GM23338 (cell line): ENCODE data around the gene INTU. TPM values are rescaled to one million over a fixed set of nuclear protein-coding genes. Genes with fewer than 3 reads are reported as not detected.

Experiments used
- ATAC-seq: fragments of 200-7000 bp; cut with Tn5 transposase; 3 replicates; pipeline ENCODE4 v1.9.1; 2020
- DNase-seq: peaks from one replicate; pipeline ENCODE4 v3.0.0-alpha.2; 2015; ENCODE audit warnings: low spot score
- H2AFZ ChIP-seq: fragments of 200-600 bp; sonication (generic); 2 replicates; pipeline ENCODE4 v1.8.0; 2016; ENCODE audit warnings: antibody characterized with exemption, mild to moderate bottlenecking, moderate library complexity
- H3F3A ChIP-seq: fragments of 200-600 bp; sonication (generic); replicated peaks from 2 replicates; pipeline ENCODE4 v1.8.0; 2017; ENCODE audit warnings: antibody characterized with exemption, mixed run types, low read depth
- H3K27ac ChIP-seq: fragments of 200-600 bp; sonication (generic); 2 replicates; pipeline ENCODE4 v1.6.1; 2016; ENCODE audit warnings: low read depth
- H3K27me3 ChIP-seq: fragments of 200-600 bp; sonication (generic); 2 replicates; pipeline ENCODE4 v1.8.0; 2016; ENCODE audit warnings: mild to moderate bottlenecking, mixed run types, moderate library complexity; ENCODE audit not compliant: insufficient read depth
- H3K36me3 ChIP-seq: fragments of 200-600 bp; sonication (generic); 2 replicates; pipeline ENCODE4 v1.8.0; 2016; ENCODE audit warnings: mild to moderate bottlenecking; ENCODE audit not compliant: insufficient read depth
- H3K4me1 ChIP-seq: fragments of 200-600 bp; sonication (generic); 2 replicates; pipeline ENCODE4 v1.8.0; 2016; ENCODE audit warnings: mild to moderate bottlenecking, moderate library complexity; ENCODE audit not compliant: insufficient read depth
- H3K4me2 ChIP-seq: fragments of 200-600 bp; sonication (generic); 2 replicates; pipeline ENCODE4 v1.7.1; 2017; ENCODE audit warnings: mixed run types
- H3K4me3 ChIP-seq: fragments of 200-600 bp; sonication (generic); 2 replicates; pipeline ENCODE4 v1.6.1; 2016; ENCODE audit warnings: mixed run types
- H3K79me2 ChIP-seq: fragments of 200-600 bp; sonication (generic); replicated peaks from 2 replicates; pipeline ENCODE4 v1.8.0; 2017; ENCODE audit warnings: mild to moderate bottlenecking; ENCODE audit not compliant: insufficient read depth
- H3K9me2 ChIP-seq: fragments of 200-600 bp; sonication (generic); 2 replicates; pipeline ENCODE4 v1.8.0; 2017; ENCODE audit not compliant: insufficient read depth
- H4K20me1 ChIP-seq: fragments of 200-600 bp; sonication (generic); replicated peaks from 2 replicates; pipeline ENCODE4 v1.8.0; 2017; ENCODE audit warnings: mild to moderate bottlenecking; ENCODE audit not compliant: insufficient read depth
- H3K27ac Mint-ChIP-seq: 2 replicates; pipeline ENCODE4 v1.8.0; 2020; ENCODE audit warnings: inconsistent platforms, mild to moderate bottlenecking, moderate library complexity, mixed read lengths
- H3K27me3 Mint-ChIP-seq: 3 replicates; pipeline ENCODE4 v1.8.0; 2022; ENCODE audit warnings: low read depth, mild to moderate bottlenecking, moderate library complexity, mixed read lengths, inconsistent platforms; ENCODE audit not compliant: insufficient read depth, poor library complexity
- H3K36me3 Mint-ChIP-seq: 3 replicates; pipeline ENCODE4 v1.8.0; 2021; ENCODE audit warnings: low read depth, mild to moderate bottlenecking, inconsistent platforms, moderate library complexity, mixed read lengths
- H3K4me1 Mint-ChIP-seq: 3 replicates; pipeline ENCODE4 v1.8.0; 2020; ENCODE audit warnings: mild to moderate bottlenecking, inconsistent platforms, mixed read lengths
- H3K4me3 Mint-ChIP-seq: 3 replicates; pipeline ENCODE4 v1.8.0; 2021; ENCODE audit warnings: moderate library complexity, mild to moderate bottlenecking, inconsistent platforms, mixed read lengths
- H3K9me3 Mint-ChIP-seq: 3 replicates; pipeline ENCODE4 v1.8.0; 2020; ENCODE audit warnings: moderate library complexity, mild to moderate bottlenecking, inconsistent platforms, mixed read lengths
- CREB1 ChIP-seq: fragments of 250-450 bp; sonication (Bioruptor Pico); IDR thresholded peaks from 2 replicates; pipeline ENCODE4 v1.5.0; 2020; ENCODE audit warnings: low read depth, mild to moderate bottlenecking, moderate library complexity
- EZH2 ChIP-seq: fragments of 200-600 bp; sonication (generic); IDR thresholded peaks from one replicate; pipeline ENCODE4 v1.8.0; 2017; ENCODE audit warnings: antibody characterized with exemption, mild to moderate bottlenecking, low read depth; ENCODE audit not compliant: unreplicated experiment
- EZH2phosphoT487 ChIP-seq: fragments of 200-600 bp; sonication (generic); IDR thresholded peaks from one replicate; pipeline ENCODE4 v1.8.1; 2018; ENCODE audit warnings: antibody characterized with exemption; ENCODE audit not compliant: unreplicated experiment
- JUNB ChIP-seq: IDR thresholded peaks from one replicate; pipeline ENCODE4 v1.6.1; 2016; ENCODE audit warnings: antibody characterized with exemption; ENCODE audit not compliant: unreplicated experiment
- NANOG ChIP-seq: IDR thresholded peaks from 2 replicates; pipeline ENCODE4 v1.6.1; 2016; ENCODE audit warnings: antibody characterized with exemption, borderline replicate concordance
- POLR2AphosphoS5 ChIP-seq: IDR thresholded peaks from 2 replicates; pipeline ENCODE4 v1.6.1; 2016; ENCODE audit warnings: antibody characterized with exemption, low read depth
- STAT1 ChIP-seq: IDR thresholded peaks from one replicate; pipeline ENCODE4 v1.6.1; 2016; ENCODE audit warnings: antibody characterized with exemption; ENCODE audit not compliant: unreplicated experiment
- ZNF114 ChIP-seq: fragments of 250-450 bp; sonication (Bioruptor Pico); IDR thresholded peaks from 2 replicates; pipeline ENCODE4 v1.5.0; 2020; ENCODE audit warnings: mild to moderate bottlenecking, moderate library complexity
- ZNF331 ChIP-seq: fragments of 250-450 bp; sonication (Bioruptor Pico); IDR thresholded peaks from 2 replicates; pipeline ENCODE4 v1.5.0; 2020; ENCODE audit warnings: low read depth, mild to moderate bottlenecking, moderate library complexity
- polyA plus RNA-seq: library from polyadenylated mRNA; unstranded; fragments of >200 nt; fragmentation: Nextera tagmentation; extraction: Ambion mirVana; gene quantifications from 2 replicates; pipeline ENCODE4 v1.2.1, GENCODE V29; 2016
- total RNA-seq: library from RNA; depleted of rRNA; stranded (reverse); fragments of >200 nt; shearing (Covaris generic); gene quantifications from 2 replicates; pipeline ENCODE4 v1.2.3, GENCODE V29; 2014
- TF ChIP-seq, protein P1 (sequence below): fragments of 250-450 bp; sonication (Bioruptor Pico); IDR thresholded peaks from 2 replicates; pipeline ENCODE4 v1.5.0; 2020; ENCODE audit warnings: mild to moderate bottlenecking, moderate library complexity
- TF ChIP-seq, protein P2 (sequence below), 2 experiments: fragments of 200-600 bp in 1 of 2; sonication (generic) in 1 of 2; conservative IDR thresholded peaks; 2 replicates each; pipeline versions ENCODE4 v1.5.1 to v1.6.1; 2016 to 2017; ENCODE audit warnings: antibody characterized with exemption in 2 of 2, low read depth in 2 of 2, mild to moderate bottlenecking in 2 of 2, moderate library complexity in 1 of 2
- TF ChIP-seq, protein P3 (sequence below): IDR thresholded peaks from 2 replicates; pipeline ENCODE4 v1.6.1; 2016; ENCODE audit warnings: antibody characterized with exemption

INTU gene
- total and polyA plus RNA-seq, 2 experiments from 2014 or later, result 10.3 to 16.6 TPM

DNA sequence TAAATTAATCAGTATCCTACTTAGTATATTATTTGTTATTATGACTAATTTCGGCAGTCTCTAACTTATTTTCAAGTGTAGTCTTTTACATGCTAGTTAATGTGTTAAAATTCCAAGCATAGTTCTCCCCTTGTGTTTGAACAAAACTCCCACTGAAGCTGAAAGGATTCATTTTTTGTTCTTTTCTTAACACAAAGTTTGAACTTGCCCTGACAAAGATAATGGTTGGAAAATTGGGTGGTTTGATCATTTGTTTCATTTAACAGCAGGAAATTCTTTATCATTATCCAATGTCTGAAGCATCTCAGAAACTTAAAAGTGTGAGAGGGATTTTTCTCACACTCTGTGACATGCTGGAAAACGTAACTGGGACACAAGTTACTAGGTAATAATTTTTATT is 36.0 kb downstream of the INTU start (continued):
- TF ChIP-seq POLR2AphosphoS5 (no peak), EZH2phosphoT487 (no peak), CREB1 (no peak), STAT1 (no peak), ZNF331 (CRISPR knock-in tag) (no peak)
- TF ChIP-seq, protein P1, sequence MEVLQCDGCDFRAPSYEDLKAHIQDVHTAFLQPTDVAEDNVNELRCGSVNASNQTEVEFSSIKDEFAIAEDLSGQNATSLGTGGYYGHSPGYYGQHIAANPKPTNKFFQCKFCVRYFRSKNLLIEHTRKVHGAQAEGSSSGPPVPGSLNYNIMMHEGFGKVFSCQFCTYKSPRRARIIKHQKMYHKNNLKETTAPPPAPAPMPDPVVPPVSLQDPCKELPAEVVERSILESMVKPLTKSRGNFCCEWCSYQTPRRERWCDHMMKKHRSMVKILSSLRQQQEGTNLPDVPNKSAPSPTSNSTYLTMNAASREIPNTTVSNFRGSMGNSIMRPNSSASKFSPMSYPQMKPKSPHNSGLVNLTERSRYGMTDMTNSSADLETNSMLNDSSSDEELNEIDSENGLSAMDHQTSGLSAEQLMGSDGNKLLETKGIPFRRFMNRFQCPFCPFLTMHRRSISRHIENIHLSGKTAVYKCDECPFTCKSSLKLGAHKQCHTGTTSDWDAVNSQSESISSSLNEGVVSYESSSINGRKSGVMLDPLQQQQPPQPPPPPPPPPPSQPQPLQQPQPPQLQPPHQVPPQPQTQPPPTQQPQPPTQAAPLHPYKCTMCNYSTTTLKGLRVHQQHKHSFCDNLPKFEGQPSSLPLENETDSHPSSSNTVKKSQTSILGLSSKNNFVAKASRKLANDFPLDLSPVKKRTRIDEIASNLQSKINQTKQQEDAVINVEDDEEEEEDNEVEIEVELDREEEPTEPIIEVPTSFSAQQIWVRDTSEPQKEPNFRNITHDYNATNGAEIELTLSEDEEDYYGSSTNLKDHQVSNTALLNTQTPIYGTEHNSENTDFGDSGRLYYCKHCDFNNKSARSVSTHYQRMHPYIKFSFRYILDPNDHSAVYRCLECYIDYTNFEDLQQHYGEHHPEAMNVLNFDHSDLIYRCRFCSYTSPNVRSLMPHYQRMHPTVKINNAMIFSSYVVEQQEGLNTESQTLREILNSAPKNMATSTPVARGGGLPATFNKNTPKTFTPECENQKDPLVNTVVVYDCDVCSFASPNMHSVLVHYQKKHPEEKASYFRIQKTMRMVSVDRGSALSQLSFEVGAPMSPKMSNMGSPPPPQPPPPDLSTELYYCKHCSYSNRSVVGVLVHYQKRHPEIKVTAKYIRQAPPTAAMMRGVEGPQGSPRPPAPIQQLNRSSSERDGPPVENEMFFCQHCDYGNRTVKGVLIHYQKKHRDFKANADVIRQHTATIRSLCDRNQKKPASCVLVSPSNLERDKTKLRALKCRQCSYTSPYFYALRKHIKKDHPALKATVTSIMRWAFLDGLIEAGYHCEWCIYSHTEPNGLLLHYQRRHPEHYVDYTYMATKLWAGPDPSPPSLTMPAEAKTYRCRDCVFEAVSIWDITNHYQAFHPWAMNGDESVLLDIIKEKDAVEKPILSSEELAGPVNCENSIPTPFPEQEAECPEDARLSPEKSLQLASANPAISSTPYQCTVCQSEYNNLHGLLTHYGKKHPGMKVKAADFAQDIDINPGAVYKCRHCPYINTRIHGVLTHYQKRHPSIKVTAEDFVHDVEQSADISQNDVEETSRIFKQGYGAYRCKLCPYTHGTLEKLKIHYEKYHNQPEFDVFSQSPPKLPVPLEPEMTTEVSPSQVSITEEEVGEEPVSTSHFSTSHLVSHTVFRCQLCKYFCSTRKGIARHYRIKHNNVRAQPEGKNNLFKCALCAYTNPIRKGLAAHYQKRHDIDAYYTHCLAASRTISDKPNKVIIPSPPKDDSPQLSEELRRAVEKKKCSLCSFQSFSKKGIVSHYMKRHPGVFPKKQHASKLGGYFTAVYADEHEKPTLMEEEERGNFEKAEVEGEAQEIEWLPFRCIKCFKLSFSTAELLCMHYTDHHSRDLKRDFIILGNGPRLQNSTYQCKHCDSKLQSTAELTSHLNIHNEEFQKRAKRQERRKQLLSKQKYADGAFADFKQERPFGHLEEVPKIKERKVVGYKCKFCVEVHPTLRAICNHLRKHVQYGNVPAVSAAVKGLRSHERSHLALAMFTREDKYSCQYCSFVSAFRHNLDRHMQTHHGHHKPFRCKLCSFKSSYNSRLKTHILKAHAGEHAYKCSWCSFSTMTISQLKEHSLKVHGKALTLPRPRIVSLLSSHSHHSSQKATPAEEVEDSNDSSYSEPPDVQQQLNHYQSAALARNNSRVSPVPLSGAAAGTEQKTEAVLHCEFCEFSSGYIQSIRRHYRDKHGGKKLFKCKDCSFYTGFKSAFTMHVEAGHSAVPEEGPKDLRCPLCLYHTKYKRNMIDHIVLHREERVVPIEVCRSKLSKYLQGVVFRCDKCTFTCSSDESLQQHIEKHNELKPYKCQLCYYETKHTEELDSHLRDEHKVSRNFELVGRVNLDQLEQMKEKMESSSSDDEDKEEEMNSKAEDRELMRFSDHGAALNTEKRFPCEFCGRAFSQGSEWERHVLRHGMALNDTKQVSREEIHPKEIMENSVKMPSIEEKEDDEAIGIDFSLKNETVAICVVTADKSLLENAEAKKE (CRISPR knock-in tag), result no peak

DNA sequence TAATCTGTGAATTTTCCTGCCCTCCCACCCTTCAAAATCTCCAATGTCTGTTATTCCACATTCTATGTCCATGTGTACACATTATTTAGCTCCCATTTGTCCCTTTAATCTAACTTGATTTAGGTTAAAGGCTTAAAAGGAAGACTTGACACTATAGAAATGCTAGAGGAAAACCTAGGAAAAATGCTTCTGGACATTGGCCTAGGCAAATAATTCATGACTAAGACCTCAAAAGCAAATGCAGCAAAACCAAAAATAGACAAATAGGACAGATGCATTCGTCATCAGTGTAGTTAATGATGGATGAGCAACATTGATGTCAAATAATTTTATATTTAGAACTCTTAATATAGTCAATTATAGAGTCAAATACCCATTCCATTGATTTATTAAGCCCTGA is 36.9 kb downstream of the INTU start:
- Histone ChIP-seq H3K4me2 (no peak overlapping the region), H3F3A (no peaks in the 10 kb centered on the region), H3K27ac (no peak overlapping the region), H3K79me2 (no peaks in the 10 kb centered on the region), H4K20me1 (no peaks in the 10 kb centered on the region), H3K4me1 (peaks cover 41% of the 10 kb centered on the region), H3K9me2 (no peaks in the 10 kb centered on the region), H3K27me3 (no peaks in the 10 kb centered on the region), H2AFZ (no peak overlapping the region), H3K4me3 (no peak overlapping the region), H3K36me3 (no peaks in the 10 kb centered on the region)
- DNase-seq (no peak), ATAC-seq (no peak)
- Mint-ChIP-seq H3K9me3 (no peaks in the 10 kb centered on the region), H3K27me3 (no peaks in the 10 kb centered on the region), H3K36me3 (peaks cover 12% of the 10 kb centered on the region; the same call in 2 of the 3 replicates), H3K4me3 (no peak overlapping the region), H3K4me1 (peaks cover 36% of the 10 kb centered on the region), H3K27ac (no peak overlapping the region)
- no peak for TF ChIP-seq STAT1
- no peak for TF ChIP-seq ZNF114 (CRISPR knock-in tag)
- TF ChIP-seq EZH2phosphoT487, result no peak
- no peak for TF ChIP-seq EZH2
- TF ChIP-seq, protein P2, sequence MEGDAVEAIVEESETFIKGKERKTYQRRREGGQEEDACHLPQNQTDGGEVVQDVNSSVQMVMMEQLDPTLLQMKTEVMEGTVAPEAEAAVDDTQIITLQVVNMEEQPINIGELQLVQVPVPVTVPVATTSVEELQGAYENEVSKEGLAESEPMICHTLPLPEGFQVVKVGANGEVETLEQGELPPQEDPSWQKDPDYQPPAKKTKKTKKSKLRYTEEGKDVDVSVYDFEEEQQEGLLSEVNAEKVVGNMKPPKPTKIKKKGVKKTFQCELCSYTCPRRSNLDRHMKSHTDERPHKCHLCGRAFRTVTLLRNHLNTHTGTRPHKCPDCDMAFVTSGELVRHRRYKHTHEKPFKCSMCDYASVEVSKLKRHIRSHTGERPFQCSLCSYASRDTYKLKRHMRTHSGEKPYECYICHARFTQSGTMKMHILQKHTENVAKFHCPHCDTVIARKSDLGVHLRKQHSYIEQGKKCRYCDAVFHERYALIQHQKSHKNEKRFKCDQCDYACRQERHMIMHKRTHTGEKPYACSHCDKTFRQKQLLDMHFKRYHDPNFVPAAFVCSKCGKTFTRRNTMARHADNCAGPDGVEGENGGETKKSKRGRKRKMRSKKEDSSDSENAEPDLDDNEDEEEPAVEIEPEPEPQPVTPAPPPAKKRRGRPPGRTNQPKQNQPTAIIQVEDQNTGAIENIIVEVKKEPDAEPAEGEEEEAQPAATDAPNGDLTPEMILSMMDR (conservative IDR thresholded peaks at IDR 0.05; ENCODE audit: low read depth in 2 of 2), result no peak
- TF ChIP-seq, protein P3, sequence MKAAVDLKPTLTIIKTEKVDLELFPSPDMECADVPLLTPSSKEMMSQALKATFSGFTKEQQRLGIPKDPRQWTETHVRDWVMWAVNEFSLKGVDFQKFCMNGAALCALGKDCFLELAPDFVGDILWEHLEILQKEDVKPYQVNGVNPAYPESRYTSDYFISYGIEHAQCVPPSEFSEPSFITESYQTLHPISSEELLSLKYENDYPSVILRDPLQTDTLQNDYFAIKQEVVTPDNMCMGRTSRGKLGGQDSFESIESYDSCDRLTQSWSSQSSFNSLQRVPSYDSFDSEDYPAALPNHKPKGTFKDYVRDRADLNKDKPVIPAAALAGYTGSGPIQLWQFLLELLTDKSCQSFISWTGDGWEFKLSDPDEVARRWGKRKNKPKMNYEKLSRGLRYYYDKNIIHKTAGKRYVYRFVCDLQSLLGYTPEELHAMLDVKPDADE, result no peak
- TF ChIP-seq JUNB, result no peak
- no peak for TF ChIP-seq CREB1
- TF ChIP-seq POLR2AphosphoS5, result no peak
- no peak for TF ChIP-seq NANOG
- no peak for TF ChIP-seq ZNF331 (CRISPR knock-in tag)
